GM18951 (cell line): Measurements from ENCODE around the gene ALCAM.

Experiments used
- POLR2A ChIP-seq: IDR thresholded peaks from 4 replicates; pipeline ENCODE4 v1.6.1; 2011; ENCODE audit warnings: mild to moderate bottlenecking; ENCODE audit not compliant: insufficient read length, insufficient read depth; ENCODE audit errors: extremely low read depth
- in situ Hi-C: fragments of 300-500 bp; cut with MboI; formaldehyde crosslinking; loops from one replicate; pipeline ENCODE4 v1.12.0; 2022; ENCODE audit warnings: low sequenced_read_pairs, mixed read lengths, inconsistent platforms; ENCODE audit not compliant: unreplicated experiment

Gene ALCAM

DNA sequence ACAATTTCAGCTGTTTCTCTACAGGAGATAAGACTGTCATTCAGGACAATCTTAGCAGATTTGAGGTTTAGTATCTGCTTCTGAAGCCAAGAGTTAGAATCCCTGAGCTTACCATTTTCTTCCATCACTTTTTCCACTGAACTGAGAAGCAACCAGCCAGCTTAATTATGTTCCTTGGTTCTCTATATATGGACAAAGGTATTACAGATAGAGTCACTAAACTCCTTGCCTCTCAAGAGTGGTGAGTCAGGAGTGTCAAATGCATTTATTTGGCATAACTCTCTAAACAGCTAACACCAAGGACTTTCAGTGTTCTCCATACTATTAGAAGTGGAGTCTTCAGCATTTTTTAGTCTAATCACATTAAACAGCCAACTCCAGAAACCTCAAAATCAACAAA is 239.3 kb downstream of the ALCAM start:
- no peak for TF ChIP-seq POLR2A
- in situ Hi-C loops = no loop called here

DNA sequence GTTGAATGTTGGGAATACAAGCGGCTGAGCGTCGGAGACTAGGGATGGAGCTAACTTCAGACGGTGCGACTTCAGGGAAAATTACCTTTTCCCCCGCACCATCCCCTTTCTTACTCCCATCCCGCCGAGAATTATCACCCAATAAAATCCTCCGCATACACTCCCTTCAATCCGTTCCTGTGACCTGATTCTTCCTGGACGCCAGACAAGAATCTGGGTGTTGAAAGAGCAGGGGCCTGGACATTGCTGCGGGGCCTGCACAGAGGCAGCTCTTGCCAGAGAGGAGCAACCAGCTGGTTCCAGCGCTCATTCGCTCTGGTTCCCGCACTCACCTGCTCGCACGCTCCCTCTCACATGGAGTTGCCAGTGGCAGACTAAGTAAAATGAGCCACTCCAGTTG is 241.9 kb downstream of the ALCAM start:
- in situ Hi-C loops = no loop called here
- TF ChIP-seq POLR2A = no peak

DNA sequence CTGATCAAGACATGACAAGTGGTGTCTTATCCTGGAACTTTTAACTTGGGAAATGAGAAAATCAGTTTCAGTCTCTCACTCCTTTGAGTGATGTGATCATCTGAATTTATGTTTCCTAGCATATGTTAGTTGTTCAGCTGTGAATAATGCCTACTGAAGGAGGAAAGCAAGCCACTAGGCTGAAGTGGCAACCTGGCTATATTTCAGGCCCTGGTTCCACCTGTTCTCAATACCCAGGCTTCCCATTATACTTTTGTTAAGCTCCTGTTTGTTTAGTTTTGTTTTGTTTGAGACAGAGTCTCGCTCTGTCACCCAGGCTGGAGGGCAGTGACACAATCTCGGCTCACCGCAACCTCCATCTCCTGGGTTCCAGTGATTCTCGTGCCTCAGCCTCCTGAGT is 243.8 kb downstream of the ALCAM start:
- in situ Hi-C loops = no loop called here
- TF ChIP-seq POLR2A = no peak

DNA sequence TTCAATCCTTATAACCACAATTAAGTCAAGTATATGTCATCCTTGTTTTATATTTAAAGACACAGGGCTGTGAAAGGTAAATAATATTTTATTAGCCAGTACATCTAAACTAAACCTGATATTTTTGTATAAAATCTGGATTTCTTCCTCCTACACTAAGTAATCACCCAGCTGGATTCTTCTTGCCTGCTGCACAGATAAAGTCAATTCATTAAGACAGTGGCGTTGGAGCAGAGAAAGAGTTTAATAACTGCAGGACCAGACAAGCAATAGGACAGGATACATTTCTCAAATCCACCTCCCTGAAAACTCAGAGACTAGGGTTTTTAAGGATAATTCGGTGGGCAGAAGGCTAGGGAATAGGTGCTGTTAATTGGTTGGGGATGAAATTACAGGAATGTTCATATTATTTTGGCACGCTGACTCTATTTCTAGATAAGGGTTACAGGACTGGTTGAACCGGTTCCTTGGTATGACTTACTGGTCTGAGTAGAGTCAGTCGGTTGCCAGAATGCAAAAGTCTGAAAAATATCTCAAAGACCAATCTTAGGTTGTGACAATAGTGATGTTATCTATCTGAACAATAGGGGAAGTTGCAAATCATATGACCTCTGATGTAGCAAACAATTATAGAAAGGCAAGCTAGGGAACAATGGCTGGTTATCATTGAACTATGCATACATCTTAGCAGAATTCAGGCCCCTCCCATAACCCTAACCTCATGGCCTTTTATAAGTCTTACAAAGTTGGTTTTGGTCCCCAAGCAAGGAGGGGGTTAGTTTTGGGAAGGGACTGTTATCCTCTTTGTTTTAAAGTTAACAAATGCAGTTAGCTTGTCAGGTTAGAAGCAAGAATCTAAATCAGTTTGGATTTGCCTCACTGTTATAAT is 244.8 kb downstream of the ALCAM start:
- TF ChIP-seq POLR2A = no peak
- in situ Hi-C loops = no loop called here

DNA sequence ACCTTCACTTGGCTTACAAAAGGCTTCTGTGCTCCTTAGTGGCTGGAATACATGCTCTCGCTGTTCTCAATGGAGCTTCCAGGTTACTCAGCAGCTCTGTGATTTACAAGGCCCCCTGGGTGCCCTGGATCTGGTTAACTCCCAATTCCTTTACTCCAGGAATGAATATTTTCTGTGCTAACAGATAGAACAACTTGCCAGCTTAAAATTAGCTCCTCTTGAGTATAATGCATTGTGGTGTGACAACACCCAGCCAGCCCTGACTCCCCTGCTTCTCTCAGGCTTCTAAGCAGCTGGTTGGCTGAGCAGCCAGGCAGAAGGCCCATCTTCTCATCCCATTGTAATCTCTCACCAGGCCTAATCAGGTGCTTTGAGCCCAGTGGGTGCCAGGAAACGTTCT is 246.4 kb downstream of the ALCAM start:
- in situ Hi-C loops = no loop called here

DNA sequence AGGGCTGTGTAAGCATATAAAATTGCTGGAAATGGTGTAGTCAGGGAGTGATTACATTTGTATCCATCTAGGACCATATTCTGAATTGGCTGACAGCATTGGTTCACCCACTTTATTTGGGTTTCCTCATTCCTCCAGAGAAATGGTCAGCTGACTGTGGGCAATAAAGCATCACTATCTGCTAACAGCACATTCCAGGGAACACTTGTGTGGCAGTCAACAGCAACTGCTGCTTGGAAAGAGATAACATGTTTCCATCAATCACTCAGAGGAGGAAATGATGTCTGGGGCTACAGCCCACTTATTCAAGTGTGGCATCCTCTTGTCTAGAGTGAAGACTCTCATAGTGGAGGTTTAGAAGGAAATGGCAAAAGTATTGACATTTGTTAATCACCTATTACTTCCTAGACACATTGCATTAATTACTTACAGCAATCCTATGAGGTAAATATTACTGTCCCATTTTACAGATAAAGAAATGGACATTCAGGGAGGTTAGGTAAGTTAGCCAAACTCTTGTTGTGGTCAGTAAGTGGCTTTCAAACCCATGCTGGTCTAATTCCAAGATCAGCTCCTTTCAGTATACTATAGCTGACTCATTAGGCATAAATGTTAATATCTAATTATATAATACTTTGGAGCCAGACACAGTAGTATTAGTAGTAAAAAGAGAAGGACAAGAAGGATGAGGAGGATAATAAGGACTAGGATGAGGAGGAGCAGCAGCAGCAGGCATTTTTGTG is 247.8 kb downstream of the ALCAM start:
- no peak for TF ChIP-seq POLR2A
- in situ Hi-C loops = no loop called here

More for the DNA sequence above, 246.4 kb downstream of the ALCAM start:
- no peak for TF ChIP-seq POLR2A

DNA sequence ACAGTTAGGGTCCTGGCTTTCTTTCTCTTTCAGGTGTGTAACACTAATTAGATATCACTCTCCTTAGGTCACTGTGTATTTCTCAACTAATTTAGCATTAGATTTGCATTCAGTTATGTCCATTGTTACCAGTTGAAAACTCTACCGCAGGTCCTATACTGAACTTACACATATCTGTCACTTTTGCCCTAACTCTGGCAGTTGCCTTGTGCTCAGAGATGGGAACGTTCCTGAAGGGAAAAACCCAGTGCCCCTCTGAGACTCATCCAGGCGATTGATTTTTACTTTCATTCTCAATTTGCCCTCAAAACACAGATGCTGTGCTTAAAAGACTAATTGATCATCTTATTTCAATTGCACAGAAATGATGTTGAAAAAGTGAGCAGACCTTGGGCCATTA is 249.1 kb downstream of the ALCAM start:
- in situ Hi-C loops = no loop called here
- TF ChIP-seq POLR2A = no peak

DNA sequence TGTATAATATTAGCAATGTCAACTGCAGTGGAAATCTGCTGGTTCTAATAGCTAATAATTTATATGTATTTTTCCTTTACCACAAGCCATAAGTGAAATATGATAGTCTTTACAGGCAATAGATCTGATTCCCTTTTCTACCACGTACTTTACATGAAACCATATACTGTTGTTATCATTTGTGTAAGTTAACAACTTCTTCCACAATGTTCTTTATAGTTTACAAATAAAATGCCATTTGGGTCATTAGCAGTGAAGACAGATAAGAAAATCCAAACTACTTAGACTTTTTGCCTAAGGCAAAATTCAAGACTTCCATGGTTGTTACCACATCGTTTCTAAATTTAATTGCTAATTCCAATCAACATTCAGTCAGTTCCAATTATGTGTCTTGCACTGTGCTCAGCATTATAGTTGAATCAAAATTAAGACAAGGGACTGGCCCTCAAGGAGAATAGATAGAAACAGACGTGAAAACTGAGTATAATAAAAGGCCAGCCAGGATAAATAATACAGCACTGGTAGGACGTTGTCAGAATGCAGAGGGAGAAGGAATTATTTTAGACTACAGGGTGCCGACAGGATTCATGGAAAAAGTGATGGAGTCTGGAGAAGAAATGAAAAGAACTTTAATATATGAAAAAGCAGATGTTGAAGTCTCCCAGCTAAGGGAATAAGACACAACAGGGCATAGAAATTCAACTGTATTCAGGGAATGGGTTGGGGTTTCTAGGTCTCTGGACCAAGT is 249.8 kb downstream of the ALCAM start:
- TF ChIP-seq POLR2A = no peak
- in situ Hi-C loops = no loop called here

DNA sequence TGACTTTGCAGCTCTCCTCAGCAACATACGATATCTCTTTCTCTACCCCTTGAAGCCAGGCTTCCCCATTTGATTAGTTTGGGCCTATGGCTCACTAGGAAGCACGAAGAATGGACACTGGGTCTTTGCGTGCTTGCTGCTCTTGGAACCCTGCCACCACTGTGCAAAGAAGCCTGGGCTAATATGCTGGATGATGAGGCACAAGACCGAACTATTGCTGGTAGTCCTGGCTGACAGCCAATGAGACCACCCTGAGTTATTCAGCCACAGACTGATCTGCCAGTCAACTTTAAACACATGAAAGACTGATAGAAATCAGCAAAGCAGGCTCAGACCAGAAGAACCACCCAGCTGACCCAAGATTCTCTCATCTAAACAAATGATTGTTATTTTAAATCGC is 251.8 kb downstream of the ALCAM start:
- in situ Hi-C loops = no loop called here
- TF ChIP-seq POLR2A = no peak

DNA sequence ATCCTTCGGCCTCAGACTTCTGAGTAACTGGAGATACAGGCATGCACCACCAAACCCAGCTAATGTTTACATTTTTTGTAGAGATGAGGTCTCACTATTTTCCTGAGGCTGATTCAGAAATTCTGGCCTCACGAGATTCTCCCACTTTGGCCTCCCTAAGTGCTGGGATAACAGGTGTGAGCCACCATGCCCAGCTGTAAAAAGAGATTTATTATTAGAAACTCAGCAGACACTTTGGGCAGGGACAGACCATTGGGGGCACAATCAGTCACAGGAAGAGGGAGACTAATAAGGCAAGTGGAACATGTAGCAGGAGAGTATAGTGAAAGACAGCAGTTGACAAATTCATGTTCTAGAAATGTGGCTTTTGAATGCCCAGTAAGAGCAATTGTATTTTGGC is 252.9 kb downstream of the ALCAM start:
- TF ChIP-seq POLR2A = no peak
- in situ Hi-C loops = no loop called here

DNA sequence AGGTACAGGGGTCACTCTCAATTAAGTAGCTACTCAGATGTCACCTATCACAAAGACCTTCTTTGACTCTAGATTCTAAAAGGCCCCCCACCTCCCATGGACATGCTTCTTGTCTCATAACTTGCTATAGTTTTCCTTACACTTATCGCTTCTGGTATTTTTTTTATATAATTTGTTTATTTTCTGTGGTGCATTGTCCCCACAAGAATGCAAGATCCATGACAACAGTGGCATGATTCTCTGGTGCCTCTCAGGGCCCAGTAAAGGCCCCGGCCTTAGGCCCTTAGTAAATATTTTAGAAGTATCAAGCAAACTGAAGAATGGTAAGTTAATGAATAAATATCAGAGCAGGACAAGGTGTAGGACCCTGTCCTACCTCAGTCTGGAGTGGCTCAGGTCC is 253.5 kb downstream of the ALCAM start:
- in situ Hi-C loops = no loop called here
- TF ChIP-seq POLR2A = no peak

DNA sequence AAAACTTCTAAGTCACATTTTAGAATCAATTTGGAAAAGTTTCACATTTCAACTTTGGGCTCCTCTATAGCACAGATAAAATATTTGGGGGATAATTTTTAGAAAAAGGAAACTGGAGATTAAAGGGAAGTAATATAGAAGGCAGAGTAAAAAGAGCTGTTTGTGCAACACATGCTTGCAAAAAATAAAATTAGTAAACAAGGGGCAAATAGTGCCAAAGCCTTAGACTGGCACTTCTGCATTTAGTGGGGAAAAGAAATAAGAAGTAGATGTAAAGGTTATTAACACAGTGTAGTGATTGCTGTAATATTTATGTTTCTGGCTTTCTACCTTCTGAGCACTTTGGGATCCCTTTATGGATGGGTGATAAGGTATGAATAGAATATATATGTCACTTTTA is 255.5 kb downstream of the ALCAM start:
- no peak for TF ChIP-seq POLR2A
- in situ Hi-C loops = no loop called here
